Measurements from ENCODE around the gene CMTM8.

The CMTM8 gene

DNA sequence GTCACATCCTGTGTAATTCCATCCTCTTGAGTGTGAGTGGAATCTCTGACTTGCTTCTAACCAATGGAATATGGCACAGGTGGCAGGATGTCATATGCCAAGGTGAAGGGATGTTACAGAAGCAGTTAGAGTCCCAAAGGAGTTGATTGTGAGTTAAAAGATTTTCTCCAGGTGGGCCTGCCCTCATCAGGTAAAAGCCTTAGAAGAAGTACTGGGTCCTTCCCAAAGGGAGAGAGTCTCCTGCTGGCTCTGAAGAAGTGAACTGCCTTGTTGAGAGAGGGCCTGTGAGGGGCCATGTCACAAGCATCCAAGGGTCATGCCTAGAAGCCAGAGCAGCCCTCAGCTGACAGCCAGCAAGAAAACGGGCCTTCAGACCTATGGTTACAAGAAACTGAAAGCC, 166.2 kb downstream of the CMTM8 start:
- Histone ChIP-seq H3K27ac (ENCODE audit: low read depth, low read length) (no peak overlapping the region), H3K9ac (ENCODE audit: low read length) (no peak overlapping the region), H3K27me3 (ENCODE audit: control insufficient read depth, insufficient read depth, low read length) (no peaks in the 10 kb centered on the region), H3K4me1 (ENCODE audit: control insufficient read depth, insufficient read depth, low read length) (peaks cover 2% of the 10 kb centered on the region), H3K36me3 (ENCODE audit: control insufficient read depth, insufficient read depth, low read length) (no peaks in the 10 kb centered on the region), H3K4me3 (ENCODE audit: low read length) (no peak overlapping the region)

- peaks cover 2% of the 10 kb centered on the region for H3K4me1 ChIP-seq (ENCODE audit: control insufficient read depth, insufficient read depth, low read length)
- no peaks in the 10 kb centered on the region for H3K36me3 ChIP-seq (ENCODE audit: control insufficient read depth, insufficient read depth, low read length)
- no peak overlapping the region for H3K27ac ChIP-seq (ENCODE audit: low read depth, low read length)
- H3K9ac ChIP-seq (ENCODE audit: low read length), result no peak overlapping the region
- H3K27me3 ChIP-seq (ENCODE audit: control insufficient read depth, insufficient read depth, low read length), result no peaks in the 10 kb centered on the region
- no peak overlapping the region for H3K4me3 ChIP-seq (ENCODE audit: low read length)
These were observed 166.7 kb downstream of the CMTM8 start for GRCh38 chr3:32405155-32405554.

DNA sequence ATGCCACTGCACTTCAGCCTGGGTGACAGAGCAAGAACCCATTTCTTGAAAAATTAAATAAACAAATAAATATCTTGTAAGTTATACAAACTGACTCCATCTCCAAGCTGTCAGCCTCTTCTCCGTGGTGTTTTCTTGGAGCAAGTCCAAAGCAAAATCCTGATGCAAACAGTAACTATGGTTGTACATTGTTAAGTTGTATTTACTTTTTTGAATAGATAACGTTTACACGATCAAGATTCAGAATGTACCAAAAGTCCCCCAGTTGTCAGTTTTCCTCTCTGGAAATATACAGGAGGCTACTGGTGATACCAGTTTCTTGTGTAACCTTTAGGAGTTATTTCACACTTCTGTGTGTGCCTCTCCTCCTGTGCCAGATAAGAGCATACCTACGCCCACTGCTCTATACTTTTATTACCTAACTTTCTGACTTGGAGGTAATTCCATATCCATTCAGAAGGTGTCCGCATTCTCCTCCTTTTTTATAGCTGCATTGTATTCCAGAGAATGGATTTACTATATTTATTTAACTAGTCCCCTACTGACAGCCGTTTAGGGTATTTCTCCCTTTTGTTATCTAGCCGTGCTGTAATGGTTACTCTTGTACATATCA, 167.3 kb downstream of the CMTM8 start:
- H3K27me3 ChIP-seq (ENCODE audit: control insufficient read depth, insufficient read depth, low read length), result no peaks in the 10 kb centered on the region
- H3K4me1 ChIP-seq (ENCODE audit: control insufficient read depth, insufficient read depth, low read length), result peaks cover 2% of the 10 kb centered on the region
- no peak overlapping the region for H3K27ac ChIP-seq (ENCODE audit: low read depth, low read length)
- H3K9ac ChIP-seq (ENCODE audit: low read length), result no peak overlapping the region
- H3K4me3 ChIP-seq (ENCODE audit: low read length), result no peak overlapping the region
- H3K36me3 ChIP-seq (ENCODE audit: control insufficient read depth, insufficient read depth, low read length), result no peaks in the 10 kb centered on the region

- Histone ChIP-seq H3K4me1 (ENCODE audit: control insufficient read depth, insufficient read depth, low read length) (no peaks in the 10 kb centered on the region), H3K27ac (ENCODE audit: low read depth, low read length) (no peak overlapping the region), H3K4me3 (ENCODE audit: low read length) (no peak overlapping the region), H3K27me3 (ENCODE audit: control insufficient read depth, insufficient read depth, low read length) (no peaks in the 10 kb centered on the region), H3K9ac (ENCODE audit: low read length) (no peak overlapping the region), H3K36me3 (ENCODE audit: control insufficient read depth, insufficient read depth, low read length) (no peaks in the 10 kb centered on the region)
These were observed 168.3 kb downstream of the CMTM8 start for GRCh38 chr3:32406486-32407408.

DNA sequence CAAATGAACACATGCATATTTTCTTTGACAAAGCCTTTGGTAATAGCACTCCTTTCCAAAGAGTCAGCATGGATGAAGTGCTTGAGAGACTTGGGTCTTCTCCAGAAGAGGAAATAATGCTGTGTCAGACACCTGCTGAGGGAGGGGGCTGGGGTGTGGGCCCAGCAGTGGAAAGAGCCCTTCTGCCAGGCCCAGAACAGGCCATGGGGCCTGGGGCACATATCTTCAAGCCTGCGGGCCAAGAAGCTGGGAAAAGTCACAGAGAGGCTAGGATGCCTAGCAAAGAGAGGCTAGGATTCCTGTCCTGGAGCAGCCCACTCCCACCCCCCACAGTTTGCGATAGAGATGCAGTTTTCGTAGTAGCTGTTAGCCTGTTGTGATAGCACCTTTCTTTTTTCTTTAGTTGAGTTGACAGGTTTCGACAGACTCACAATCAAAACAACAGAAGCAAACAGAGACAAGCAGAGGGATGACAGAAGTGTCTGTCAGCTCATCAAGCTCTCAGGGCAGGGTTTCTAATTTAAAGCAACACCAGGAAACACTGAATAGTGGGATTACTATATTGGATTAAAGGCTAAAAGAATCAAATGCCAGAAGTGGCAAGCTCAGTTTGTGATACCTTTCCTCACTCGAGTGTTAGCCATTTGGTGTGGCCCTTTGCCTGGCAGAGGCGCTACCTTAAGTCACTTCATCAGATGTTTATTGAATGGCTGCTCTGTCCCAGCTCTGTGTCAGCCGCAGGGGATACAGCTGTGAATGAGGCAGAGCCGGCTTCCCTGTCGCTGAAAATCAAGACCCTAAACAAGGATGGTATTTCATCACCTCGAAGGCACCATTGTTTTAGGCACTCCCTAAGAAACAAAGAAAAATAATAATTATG, 172.1 kb downstream of the CMTM8 start:
- Histone ChIP-seq H3K27ac (ENCODE audit: low read depth, low read length) (no peak overlapping the region), H3K4me3 (ENCODE audit: low read length) (no peak overlapping the region), H3K4me1 (ENCODE audit: control insufficient read depth, insufficient read depth, low read length) (no peaks in the 10 kb centered on the region), H3K36me3 (ENCODE audit: control insufficient read depth, insufficient read depth, low read length) (no peaks in the 10 kb centered on the region), H3K27me3 (ENCODE audit: control insufficient read depth, insufficient read depth, low read length) (no peaks in the 10 kb centered on the region), H3K9ac (ENCODE audit: low read length) (no peak overlapping the region)

- Histone ChIP-seq H3K27ac (ENCODE audit: low read depth, low read length) (no peak overlapping the region), H3K36me3 (ENCODE audit: control insufficient read depth, insufficient read depth, low read length) (no peaks in the 10 kb centered on the region), H3K4me3 (ENCODE audit: low read length) (no peak overlapping the region), H3K27me3 (ENCODE audit: control insufficient read depth, insufficient read depth, low read length) (no peaks in the 10 kb centered on the region), H3K4me1 (ENCODE audit: control insufficient read depth, insufficient read depth, low read length) (no peaks in the 10 kb centered on the region), H3K9ac (ENCODE audit: low read length) (no peak overlapping the region)
These were observed 173.0 kb downstream of the CMTM8 start for GRCh38 chr3:32411442-32411841.

- no peak overlapping the region for H3K9ac ChIP-seq (ENCODE audit: low read length)
- H3K27me3 ChIP-seq (ENCODE audit: control insufficient read depth, insufficient read depth, low read length), result no peaks in the 10 kb centered on the region
- no peaks in the 10 kb centered on the region for H3K36me3 ChIP-seq (ENCODE audit: control insufficient read depth, insufficient read depth, low read length)
- H3K4me1 ChIP-seq (ENCODE audit: control insufficient read depth, insufficient read depth, low read length), result no peaks in the 10 kb centered on the region
- no peak overlapping the region for H3K27ac ChIP-seq (ENCODE audit: low read depth, low read length)
- H3K4me3 ChIP-seq (ENCODE audit: low read length), result no peak overlapping the region
These were observed 174.4 kb downstream of the CMTM8 start for GRCh38 chr3:32412887-32413286.

DNA sequence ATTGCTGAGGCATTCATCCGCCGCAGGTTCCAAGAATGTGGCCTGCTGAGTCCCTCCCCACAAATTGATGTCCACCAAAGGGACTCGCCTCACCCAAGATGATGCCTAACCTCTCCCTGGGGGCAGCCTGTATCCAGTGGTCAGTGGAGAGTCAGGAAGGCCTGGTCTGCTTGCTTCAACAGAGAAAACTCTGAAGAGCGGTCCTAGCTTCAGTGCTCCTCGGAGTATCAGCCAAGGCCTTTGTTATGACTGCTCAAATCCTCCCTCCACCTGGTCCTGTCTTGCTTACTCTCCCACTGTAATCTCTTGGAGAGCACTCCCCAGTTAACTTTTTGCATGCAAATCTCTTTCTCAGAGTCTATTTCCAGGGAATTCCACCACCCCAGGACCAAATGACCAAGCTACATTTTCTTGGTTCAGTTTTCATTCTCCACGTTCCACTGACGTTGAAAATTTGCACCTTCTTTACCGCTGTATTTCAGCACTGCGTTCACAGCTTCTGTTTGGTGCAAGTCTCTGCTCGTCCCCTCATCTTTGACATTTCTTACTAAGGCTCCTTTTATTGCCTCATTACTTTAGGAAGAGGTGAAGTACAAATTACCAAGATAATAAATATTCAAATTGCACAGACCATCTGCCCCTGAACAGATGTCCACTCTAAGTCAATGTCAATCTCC, 175.5 kb downstream of the CMTM8 start:
- Histone ChIP-seq H3K27ac (ENCODE audit: low read depth, low read length) (no peak overlapping the region), H3K36me3 (ENCODE audit: control insufficient read depth, insufficient read depth, low read length) (no peaks in the 10 kb centered on the region), H3K4me3 (ENCODE audit: low read length) (no peak overlapping the region), H3K4me1 (ENCODE audit: control insufficient read depth, insufficient read depth, low read length) (no peaks in the 10 kb centered on the region), H3K27me3 (ENCODE audit: control insufficient read depth, insufficient read depth, low read length) (no peaks in the 10 kb centered on the region), H3K9ac (ENCODE audit: low read length) (no peak overlapping the region)

GRCh38 chr3:32414522-32415202, 176.2 kb downstream of the CMTM8 start:
- Histone ChIP-seq H3K27ac (ENCODE audit: low read depth, low read length) (no peak overlapping the region), H3K4me3 (ENCODE audit: low read length) (no peak overlapping the region), H3K27me3 (ENCODE audit: control insufficient read depth, insufficient read depth, low read length) (no peaks in the 10 kb centered on the region), H3K4me1 (ENCODE audit: control insufficient read depth, insufficient read depth, low read length) (no peaks in the 10 kb centered on the region), H3K9ac (ENCODE audit: low read length) (no peak overlapping the region), H3K36me3 (ENCODE audit: control insufficient read depth, insufficient read depth, low read length) (no peaks in the 10 kb centered on the region)

GRCh38 chr3:32419742-32420125, 181.3 kb downstream of the CMTM8 start:
- Histone ChIP-seq H3K4me1 (ENCODE audit: control insufficient read depth, insufficient read depth, low read length) (peaks cover 13% of the 10 kb centered on the region), H3K36me3 (ENCODE audit: control insufficient read depth, insufficient read depth, low read length) (no peaks in the 10 kb centered on the region), H3K27ac (ENCODE audit: low read depth, low read length) (no peak overlapping the region), H3K4me3 (ENCODE audit: low read length) (no peak overlapping the region), H3K9ac (ENCODE audit: low read length) (no peak overlapping the region), H3K27me3 (ENCODE audit: control insufficient read depth, insufficient read depth, low read length) (no peaks in the 10 kb centered on the region)
